Mesendoderm (in vitro differentiated cells): Measurements from ENCODE around the gene BDKRB2.

ENCODE experiments used
- DNase-seq: peaks from one replicate; pipeline ENCODE4 v3.0.0; 2013
- H2AK5ac ChIP-seq: 2 replicates; pipeline ENCODE4 v1.6.1; 2013; ENCODE audit warnings: low read length, inconsistent platforms
- H2BK120ac ChIP-seq: 2 replicates; pipeline ENCODE4 v1.6.1; 2013; ENCODE audit warnings: low read depth, mild to moderate bottlenecking, low read length, moderate library complexity, mixed read lengths
- H2BK15ac ChIP-seq: replicated peaks from 2 replicates; pipeline ENCODE4 v1.6.1; 2013; ENCODE audit warnings: low read depth, mild to moderate bottlenecking, moderate library complexity
- H2BK5ac ChIP-seq: 2 replicates; pipeline ENCODE4 v1.6.1; 2013; ENCODE audit warnings: low read length, inconsistent platforms
- H3K18ac ChIP-seq: 2 replicates; pipeline ENCODE4 v1.6.1; 2013; ENCODE audit warnings: mild to moderate bottlenecking, low read length, mixed read lengths
- H3K23ac ChIP-seq: one replicate; pipeline ENCODE4 v1.6.1; 2013; ENCODE audit warnings: low read length
- H3K27ac ChIP-seq: 2 replicates; pipeline ENCODE4 v1.5.1; 2013; ENCODE audit warnings: low read depth, mild to moderate bottlenecking, inconsistent platforms, low read length, moderate library complexity
- H3K27me3 ChIP-seq: 2 replicates; pipeline ENCODE4 v1.6.1; 2013; ENCODE audit warnings: low read length, control low read depth, mild to moderate bottlenecking, inconsistent platforms; ENCODE audit not compliant: insufficient read depth, poor library complexity
- H3K36me3 ChIP-seq: 2 replicates; pipeline ENCODE4 v1.6.1; 2013; ENCODE audit warnings: low read length, inconsistent platforms; ENCODE audit not compliant: control insufficient read depth, insufficient read depth
- H3K4ac ChIP-seq: one replicate; pipeline ENCODE4 v1.6.1; 2013; ENCODE audit warnings: low read depth, mild to moderate bottlenecking, low read length, moderate library complexity
- H3K4me1 ChIP-seq: 2 replicates; pipeline ENCODE4 v1.6.1; 2013; ENCODE audit warnings: low read depth, low read length, inconsistent platforms; ENCODE audit not compliant: control insufficient read depth
- H3K4me2 ChIP-seq: 2 replicates; pipeline ENCODE4 v1.6.1; 2013; ENCODE audit warnings: low read length
- H3K4me3 ChIP-seq: 2 replicates; pipeline ENCODE4 v1.5.1; 2013; ENCODE audit warnings: mild to moderate bottlenecking, low read length
- H3K56ac ChIP-seq: one replicate; pipeline ENCODE4 v1.6.1; 2013; ENCODE audit warnings: low read length
- H3K79me1 ChIP-seq: 2 replicates; pipeline ENCODE4 v1.6.1; 2013; ENCODE audit warnings: low read length, inconsistent platforms
- H3K79me2 ChIP-seq: 2 replicates; pipeline ENCODE4 v1.6.1; 2013; ENCODE audit warnings: mild to moderate bottlenecking, low read length; ENCODE audit not compliant: control insufficient read depth, insufficient read depth
- H3K9ac ChIP-seq: 2 replicates; pipeline ENCODE4 v1.6.1; 2013; ENCODE audit warnings: low read length, inconsistent platforms
- H4K5ac ChIP-seq: one replicate; pipeline ENCODE4 v1.6.1; 2013; ENCODE audit warnings: low read length
- H4K8ac ChIP-seq: one replicate; pipeline ENCODE4 v1.6.1; 2013; ENCODE audit warnings: low read depth, mild to moderate bottlenecking, control low read depth, low read length, moderate library complexity
- WGBS: extraction: QIAGEN DNeasy Blood & Tissue Kit; methylation state at CpG from one replicate; pipeline ENCODE4 v1.1.7; 2013; ENCODE audit warnings: low lambda C conversion rate, missing lambda C conversion rate; ENCODE audit not compliant: insufficient coverage; ENCODE audit errors: extremely low coverage; 5-methylcytosine and 5-hydroxymethylcytosine counted together

BDKRB2 gene

GRCh38 chr14:96275177-96276112 lies 70.8 kb downstream of the BDKRB2 start:
- no peaks in the 10 kb centered on the region for H3K27me3 ChIP-seq
- H2BK120ac ChIP-seq: no peak overlapping the region
- H3K9ac ChIP-seq: no peak overlapping the region
- peak overlapping the region; percentile 5 for H3K56ac ChIP-seq
- H2AK5ac ChIP-seq: no peak overlapping the region
- no peak overlapping the region for H3K27ac ChIP-seq
- no peaks in the 10 kb centered on the region for H3K79me1 ChIP-seq
- H3K4me3 ChIP-seq: no peak overlapping the region
- no peak overlapping the region for H2BK15ac ChIP-seq
- H3K4me1 ChIP-seq: no peaks in the 10 kb centered on the region
- no peak overlapping the region for H3K18ac ChIP-seq
- no peak overlapping the region for H4K8ac ChIP-seq
- peak; percentile 63 for DNase-seq
- H2BK5ac ChIP-seq: no peak overlapping the region
- H3K36me3 ChIP-seq: no peaks in the 10 kb centered on the region
- WGBS: no CpG with 5 or more reads among the region's 17 CpGs
- no peak overlapping the region for H4K5ac ChIP-seq
- no peak overlapping the region for H3K4me2 ChIP-seq
- H3K4ac ChIP-seq: no peak overlapping the region
- no peak overlapping the region for H3K23ac ChIP-seq
- no peaks in the 10 kb centered on the region for H3K79me2 ChIP-seq

GRCh38 chr14:96277890-96278289 lies 73.3 kb downstream of the BDKRB2 start:
- no peak overlapping the region for H3K56ac ChIP-seq
- H3K4me2 ChIP-seq: no peak overlapping the region
- H3K23ac ChIP-seq: no peak overlapping the region
- H2BK5ac ChIP-seq: no peak overlapping the region
- H3K79me1 ChIP-seq: no peaks in the 10 kb centered on the region
- H3K27me3 ChIP-seq: no peaks in the 10 kb centered on the region
- H4K8ac ChIP-seq: no peak overlapping the region
- H3K79me2 ChIP-seq: no peaks in the 10 kb centered on the region
- no peaks in the 10 kb centered on the region for H3K4me1 ChIP-seq
- no peak overlapping the region for H3K4me3 ChIP-seq
- H2BK120ac ChIP-seq: no peak overlapping the region
- no peak for DNase-seq
- no peak overlapping the region for H3K27ac ChIP-seq
- WGBS: no CpG with 5 or more reads among the region's 1 CpG
- H3K9ac ChIP-seq: no peak overlapping the region
- H3K36me3 ChIP-seq: no peaks in the 10 kb centered on the region
- no peak overlapping the region for H3K18ac ChIP-seq
- no peak overlapping the region for H3K4ac ChIP-seq
- H2AK5ac ChIP-seq: no peak overlapping the region
- no peak overlapping the region for H2BK15ac ChIP-seq
- H4K5ac ChIP-seq: no peak overlapping the region

- Histone ChIP-seq H3K79me1 (no peaks in the 10 kb centered on the region), H3K4me2 (no peak overlapping the region), H3K79me2 (no peaks in the 10 kb centered on the region), H4K5ac (no peak overlapping the region), H2BK5ac (no peak overlapping the region), H3K36me3 (no peaks in the 10 kb centered on the region), H2AK5ac (no peak overlapping the region), H2BK15ac (no peak overlapping the region), H3K56ac (no peak overlapping the region), H3K27me3 (no peaks in the 10 kb centered on the region), H3K4me1 (no peaks in the 10 kb centered on the region), H2BK120ac (no peak overlapping the region), H3K4me3 (no peak overlapping the region), H4K8ac (no peak overlapping the region), H3K4ac (no peak overlapping the region), H3K18ac (no peak overlapping the region), H3K23ac (no peak overlapping the region), H3K27ac (no peak overlapping the region), H3K9ac (no peak overlapping the region)
- no peak for DNase-seq
- WGBS: no CpG with 5 or more reads among the region's 8 CpGs
These were observed 74.9 kb downstream of the BDKRB2 start for GRCh38 chr14:96279564-96279963.

- Histone ChIP-seq H4K5ac (no peak overlapping the region), H3K23ac (no peak overlapping the region), H3K9ac (no peak overlapping the region), H3K27me3 (no peaks in the 10 kb centered on the region), H3K36me3 (no peaks in the 10 kb centered on the region), H3K79me2 (no peaks in the 10 kb centered on the region), H2BK5ac (no peak overlapping the region), H3K79me1 (no peaks in the 10 kb centered on the region), H2BK120ac (no peak overlapping the region), H3K4me2 (no peak overlapping the region), H3K56ac (no peak overlapping the region), H3K18ac (no peak overlapping the region), H3K4ac (no peak overlapping the region), H4K8ac (no peak overlapping the region), H3K4me1 (no peaks in the 10 kb centered on the region), H2BK15ac (no peak overlapping the region), H3K4me3 (no peak overlapping the region), H3K27ac (no peak overlapping the region), H2AK5ac (no peak overlapping the region)
- no CpG with 5 or more reads among the region's 2 CpGs for WGBS
- no peak for DNase-seq
These were observed 75.5 kb downstream of the BDKRB2 start for GRCh38 chr14:96280104-96280503.

- no peak for DNase-seq
- H3K56ac ChIP-seq: no peak overlapping the region
- H3K4ac ChIP-seq: no peak overlapping the region
- H3K4me3 ChIP-seq: no peak overlapping the region
- no peaks in the 10 kb centered on the region for H3K79me2 ChIP-seq
- no peak overlapping the region for H3K18ac ChIP-seq
- H2AK5ac ChIP-seq: no peak overlapping the region
- H3K4me1 ChIP-seq: no peaks in the 10 kb centered on the region
- WGBS: no CpG with 5 or more reads among the region's 4 CpGs
- no peak overlapping the region for H2BK15ac ChIP-seq
- H3K27ac ChIP-seq: no peak overlapping the region
- no peaks in the 10 kb centered on the region for H3K79me1 ChIP-seq
- no peaks in the 10 kb centered on the region for H3K36me3 ChIP-seq
- H3K4me2 ChIP-seq: no peak overlapping the region
- H3K27me3 ChIP-seq: no peaks in the 10 kb centered on the region
- no peak overlapping the region for H3K23ac ChIP-seq
- H2BK120ac ChIP-seq: no peak overlapping the region
- H2BK5ac ChIP-seq: no peak overlapping the region
- no peak overlapping the region for H4K8ac ChIP-seq
- no peak overlapping the region for H3K9ac ChIP-seq
- no peak overlapping the region for H4K5ac ChIP-seq
These were observed 76.8 kb downstream of the BDKRB2 start for GRCh38 chr14:96281486-96281885.

- no peak overlapping the region for H2BK5ac ChIP-seq
- no peak overlapping the region for H4K5ac ChIP-seq
- H3K79me1 ChIP-seq: no peaks in the 10 kb centered on the region
- H3K27ac ChIP-seq: no peak overlapping the region
- no peak overlapping the region for H4K8ac ChIP-seq
- H3K4ac ChIP-seq: no peak overlapping the region
- no peaks in the 10 kb centered on the region for H3K36me3 ChIP-seq
- no peak overlapping the region for H3K4me2 ChIP-seq
- H3K27me3 ChIP-seq: no peaks in the 10 kb centered on the region
- no peaks in the 10 kb centered on the region for H3K79me2 ChIP-seq
- H3K23ac ChIP-seq: no peak overlapping the region
- H2BK15ac ChIP-seq: no peak overlapping the region
- DNase-seq: no peak
- no CpG with 5 or more reads among the region's 9 CpGs for WGBS
- H3K56ac ChIP-seq: no peak overlapping the region
- H3K18ac ChIP-seq: no peak overlapping the region
- H3K4me3 ChIP-seq: no peak overlapping the region
- H2BK120ac ChIP-seq: no peak overlapping the region
- no peak overlapping the region for H2AK5ac ChIP-seq
- H3K4me1 ChIP-seq: no peaks in the 10 kb centered on the region
- no peak overlapping the region for H3K9ac ChIP-seq
These were observed 79.4 kb downstream of the BDKRB2 start for GRCh38 chr14:96284008-96284407.
